Calu3 (cell line): ENCODE data around the gene TRIM47. TPM values are rescaled to one million over a fixed set of nuclear protein-coding genes. Genes with fewer than 3 reads are reported as not detected.

Experiments
- BruUV-seq: library from RNA; stranded (reverse); fragments of 400-500 nt; replicated peaks from 2 replicates; lab custom pipeline; 2021; lab: Mats Ljungman, UMichigan
- CTCF ChIA-PET: fragments of 300-600 bp; sonication (Branson Sonifier 250); formaldehyde crosslinking; loops from one replicate; lab custom pipeline; 2022; ENCODE audit warnings: antibody characterized with exemption; lab: Charles Lee
- DNase-seq: peaks from one replicate; pipeline ENCODE4 v3.0.0; 2022
- H3K27ac Mint-ChIP-seq: one replicate; pipeline ENCODE4 v1.8.0; 2022; ENCODE audit warnings: mixed read lengths; ENCODE audit not compliant: unreplicated experiment
- H3K27me3 Mint-ChIP-seq: one replicate; pipeline ENCODE4 v1.8.0; 2022; ENCODE audit warnings: mixed read lengths; ENCODE audit not compliant: unreplicated experiment
- H3K36me3 Mint-ChIP-seq: one replicate; pipeline ENCODE4 v1.8.0; 2022; ENCODE audit warnings: mild to moderate bottlenecking, moderate library complexity, mixed read lengths; ENCODE audit not compliant: insufficient read depth, unreplicated experiment
- H3K4me1 Mint-ChIP-seq: one replicate; pipeline ENCODE4 v1.8.0; 2022; ENCODE audit warnings: mild to moderate bottlenecking, low read depth, mixed read lengths; ENCODE audit not compliant: unreplicated experiment
- H3K4me3 Mint-ChIP-seq: one replicate; pipeline ENCODE4 v1.8.0; 2022; ENCODE audit warnings: mild to moderate bottlenecking, low read depth, moderate library complexity, mixed read lengths; ENCODE audit not compliant: unreplicated experiment
- H3K9me3 Mint-ChIP-seq: one replicate; pipeline ENCODE4 v1.8.0; 2022; ENCODE audit warnings: low read depth, mixed read lengths; ENCODE audit not compliant: unreplicated experiment
- intact Hi-C: fragments of 100-400 bp; cut with micrococcal nuclease; formaldehyde crosslinking; loops from one replicate; pipeline ENCODE4 v1.10.0; 2022; ENCODE audit not compliant: unreplicated experiment
- total RNA-seq: library from RNA; stranded (reverse); gene quantifications from 2 replicates; pipeline ENCODE4 v1.2.3, GENCODE V29; 2022
- TF ChIP-seq, protein P1 (sequence below): fragments of 200-600 bp; IDR thresholded peaks from one replicate; pipeline ENCODE4 v1.8.0; 2022; ENCODE audit warnings: antibody characterized with exemption; ENCODE audit not compliant: unreplicated experiment

The TRIM47 gene
- total RNA-seq, 1 experiment from 2014 or later, result 54.1 TPM

GRCh38 chr17:75925103-75925502 lies 46.7 kb upstream of the TRIM47 start:
- Mint-ChIP-seq H3K4me1 (no peaks in the 10 kb centered on the region), H3K27me3 (no peaks in the 10 kb centered on the region), H3K36me3 (no peaks in the 10 kb centered on the region), H3K4me3 (no peak overlapping the region), H3K27ac (no peak overlapping the region), H3K9me3 (no peaks in the 10 kb centered on the region)
- TF ChIP-seq, protein P1, sequence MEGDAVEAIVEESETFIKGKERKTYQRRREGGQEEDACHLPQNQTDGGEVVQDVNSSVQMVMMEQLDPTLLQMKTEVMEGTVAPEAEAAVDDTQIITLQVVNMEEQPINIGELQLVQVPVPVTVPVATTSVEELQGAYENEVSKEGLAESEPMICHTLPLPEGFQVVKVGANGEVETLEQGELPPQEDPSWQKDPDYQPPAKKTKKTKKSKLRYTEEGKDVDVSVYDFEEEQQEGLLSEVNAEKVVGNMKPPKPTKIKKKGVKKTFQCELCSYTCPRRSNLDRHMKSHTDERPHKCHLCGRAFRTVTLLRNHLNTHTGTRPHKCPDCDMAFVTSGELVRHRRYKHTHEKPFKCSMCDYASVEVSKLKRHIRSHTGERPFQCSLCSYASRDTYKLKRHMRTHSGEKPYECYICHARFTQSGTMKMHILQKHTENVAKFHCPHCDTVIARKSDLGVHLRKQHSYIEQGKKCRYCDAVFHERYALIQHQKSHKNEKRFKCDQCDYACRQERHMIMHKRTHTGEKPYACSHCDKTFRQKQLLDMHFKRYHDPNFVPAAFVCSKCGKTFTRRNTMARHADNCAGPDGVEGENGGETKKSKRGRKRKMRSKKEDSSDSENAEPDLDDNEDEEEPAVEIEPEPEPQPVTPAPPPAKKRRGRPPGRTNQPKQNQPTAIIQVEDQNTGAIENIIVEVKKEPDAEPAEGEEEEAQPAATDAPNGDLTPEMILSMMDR, result no peak
- intact Hi-C loops, result no loop called here
- DNase-seq, result no peak
- BruUV-seq, result no TSS peak
- CTCF ChIA-PET, result no interaction called here

DNA sequence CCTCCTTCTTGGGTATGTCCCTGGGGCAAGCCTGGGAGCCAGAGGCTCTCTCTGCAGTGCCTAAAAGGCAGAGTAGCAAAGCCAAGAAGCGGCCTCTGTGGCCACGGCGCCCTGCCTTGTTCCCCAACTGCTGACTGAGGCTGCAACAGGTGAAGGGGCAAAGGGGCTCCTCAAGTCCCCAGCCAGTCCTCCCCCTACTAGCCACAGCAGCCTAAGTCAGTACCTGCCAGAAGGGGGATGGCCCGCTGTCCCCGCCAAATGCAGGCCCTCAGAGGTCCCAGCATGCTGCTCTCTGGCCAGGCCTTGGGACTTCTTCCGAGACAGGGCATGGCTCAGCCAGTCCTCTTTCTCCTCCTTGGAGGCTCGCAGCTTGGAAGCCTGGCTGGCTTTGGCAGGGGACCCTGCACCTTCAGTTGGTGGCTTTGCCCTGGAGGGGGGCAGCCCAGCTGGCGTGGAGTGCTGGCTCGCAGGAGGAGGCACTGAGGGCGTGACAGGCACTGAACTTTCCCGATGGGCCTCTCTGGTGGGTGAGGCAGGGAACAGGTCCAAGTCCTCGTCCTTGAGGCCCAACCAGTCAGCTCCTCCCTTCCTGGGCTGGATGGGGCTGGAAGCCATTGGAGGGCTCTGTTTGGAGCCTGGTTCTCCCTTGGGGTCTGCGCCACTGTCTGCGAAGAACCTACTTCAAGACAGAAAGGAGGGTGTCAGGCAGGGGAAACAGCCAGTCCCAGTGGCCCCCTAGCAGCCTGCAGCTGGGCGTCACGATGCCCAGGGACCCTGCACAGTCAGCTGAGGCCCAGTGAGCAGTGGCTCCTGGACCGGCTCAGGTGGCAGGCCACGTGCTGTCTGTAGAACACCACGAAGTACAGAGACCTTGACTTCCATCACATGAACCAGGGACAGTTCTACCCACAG lies 44.8 kb upstream of the TRIM47 start:
- Mint-ChIP-seq H3K27me3 (no peaks in the 10 kb centered on the region), H3K36me3 (no peaks in the 10 kb centered on the region), H3K9me3 (no peaks in the 10 kb centered on the region), H3K4me3 (no peak overlapping the region), H3K4me1 (no peaks in the 10 kb centered on the region), H3K27ac (no peak overlapping the region)
- DNase-seq, result no peak
- CTCF ChIA-PET, result no interaction called here
- no TSS peak for BruUV-seq
- TF ChIP-seq, protein P1, result no peak
- intact Hi-C loops, result no loop called here

DNA sequence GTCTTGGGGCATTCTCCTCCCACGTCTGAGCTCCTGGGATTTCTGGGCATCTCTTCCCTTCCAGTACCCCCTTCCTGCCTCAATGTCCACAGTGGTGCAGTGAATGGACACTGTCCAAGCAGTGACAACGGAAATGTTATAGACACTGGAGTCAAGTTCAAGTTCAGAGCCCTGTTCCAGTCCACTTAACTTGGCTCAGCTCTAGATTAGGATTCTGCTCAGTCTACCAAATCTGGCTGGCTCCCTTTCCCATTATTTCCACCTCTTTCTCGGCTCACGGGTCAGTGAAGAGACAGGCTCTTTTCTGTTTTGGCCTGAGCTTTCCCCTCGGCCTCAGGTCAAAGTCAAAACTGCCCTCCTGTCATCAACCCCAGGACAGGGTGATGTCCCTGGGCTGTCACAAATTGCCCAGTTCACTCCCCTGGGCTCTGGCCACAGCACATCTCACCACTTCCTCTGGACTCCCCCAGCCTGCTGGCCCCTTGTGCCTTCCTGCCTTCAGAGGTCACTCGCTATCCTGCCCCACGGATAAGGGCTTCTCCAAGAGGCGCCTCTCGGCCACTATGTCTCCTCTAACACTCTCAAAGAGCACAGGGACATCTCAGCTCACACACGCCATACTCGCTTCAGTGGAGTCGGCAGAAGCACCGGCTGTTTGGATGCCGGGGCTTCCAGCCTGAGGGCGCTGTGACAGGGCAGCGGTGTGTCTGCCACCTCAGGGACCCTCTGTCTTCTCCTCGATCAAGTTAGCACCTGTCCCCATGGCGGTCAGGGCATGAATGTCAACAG lies 44.0 kb upstream of the TRIM47 start:
- Mint-ChIP-seq H3K27me3 (no peaks in the 10 kb centered on the region), H3K9me3 (no peaks in the 10 kb centered on the region), H3K27ac (no peak overlapping the region), H3K4me3 (no peak overlapping the region), H3K36me3 (peaks cover under 1% of the 10 kb centered on the region), H3K4me1 (no peaks in the 10 kb centered on the region)
- intact Hi-C loops, result no loop called here
- TF ChIP-seq, protein P1, result no peak
- CTCF ChIA-PET, result no interaction called here
- DNase-seq, result no peak
- no TSS peak for BruUV-seq

DNA sequence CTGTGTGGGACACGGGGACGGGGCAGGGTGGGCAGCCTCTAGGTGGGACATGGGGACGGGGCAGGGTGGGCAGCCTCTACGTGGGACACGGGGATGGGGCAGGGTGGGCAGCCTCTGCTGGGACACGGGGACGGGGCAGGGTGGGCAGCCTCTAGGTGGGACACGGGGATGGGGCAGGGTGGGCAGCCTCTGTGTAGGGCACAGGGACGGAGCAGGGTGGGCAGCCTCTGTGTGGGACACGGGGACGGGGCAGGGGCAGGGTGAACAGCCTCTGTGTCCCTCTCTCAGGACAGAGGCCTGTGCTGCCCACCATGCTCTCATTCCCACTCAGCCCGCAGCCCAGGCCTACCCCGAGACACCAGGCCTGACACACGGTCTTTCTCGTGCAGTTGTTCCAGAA lies 43.2 kb upstream of the TRIM47 start:
- peaks cover 5% of the 10 kb centered on the region for H3K36me3 Mint-ChIP-seq
- no peaks in the 10 kb centered on the region for H3K9me3 Mint-ChIP-seq
- BruUV-seq, result no TSS peak
- no peaks in the 10 kb centered on the region for H3K4me1 Mint-ChIP-seq
- CTCF ChIA-PET, result no interaction called here
- no peak overlapping the region for H3K27ac Mint-ChIP-seq
- no peak overlapping the region for H3K4me3 Mint-ChIP-seq
- no peak for DNase-seq
- TF ChIP-seq, protein P1, result no peak
- intact Hi-C loops, result no loop called here
- no peaks in the 10 kb centered on the region for H3K27me3 Mint-ChIP-seq
